GM23338 (cell line): ENCODE data around the gene IFT74. TPM values are rescaled to one million over a fixed set of nuclear protein-coding genes. Genes with fewer than 3 reads are reported as not detected.

Experiments used
- ATAC-seq: fragments of 200-7000 bp; cut with Tn5 transposase; 3 replicates; pipeline ENCODE4 v1.9.1; 2020
- DNase-seq: peaks from one replicate; pipeline ENCODE4 v3.0.0-alpha.2; 2015; ENCODE audit warnings: low spot score
- H2AFZ ChIP-seq: fragments of 200-600 bp; sonication (generic); 2 replicates; pipeline ENCODE4 v1.8.0; 2016; ENCODE audit warnings: antibody characterized with exemption, mild to moderate bottlenecking, moderate library complexity
- H3F3A ChIP-seq: fragments of 200-600 bp; sonication (generic); replicated peaks from 2 replicates; pipeline ENCODE4 v1.8.0; 2017; ENCODE audit warnings: antibody characterized with exemption, mixed run types, low read depth
- H3K27ac ChIP-seq: fragments of 200-600 bp; sonication (generic); 2 replicates; pipeline ENCODE4 v1.6.1; 2016; ENCODE audit warnings: low read depth
- H3K27me3 ChIP-seq: fragments of 200-600 bp; sonication (generic); 2 replicates; pipeline ENCODE4 v1.8.0; 2016; ENCODE audit warnings: mild to moderate bottlenecking, mixed run types, moderate library complexity; ENCODE audit not compliant: insufficient read depth
- H3K36me3 ChIP-seq: fragments of 200-600 bp; sonication (generic); 2 replicates; pipeline ENCODE4 v1.8.0; 2016; ENCODE audit warnings: mild to moderate bottlenecking; ENCODE audit not compliant: insufficient read depth
- H3K4me1 ChIP-seq: fragments of 200-600 bp; sonication (generic); 2 replicates; pipeline ENCODE4 v1.8.0; 2016; ENCODE audit warnings: mild to moderate bottlenecking, moderate library complexity; ENCODE audit not compliant: insufficient read depth
- H3K4me2 ChIP-seq: fragments of 200-600 bp; sonication (generic); 2 replicates; pipeline ENCODE4 v1.7.1; 2017; ENCODE audit warnings: mixed run types
- H3K4me3 ChIP-seq: fragments of 200-600 bp; sonication (generic); 2 replicates; pipeline ENCODE4 v1.6.1; 2016; ENCODE audit warnings: mixed run types
- H3K79me2 ChIP-seq: fragments of 200-600 bp; sonication (generic); replicated peaks from 2 replicates; pipeline ENCODE4 v1.8.0; 2017; ENCODE audit warnings: mild to moderate bottlenecking; ENCODE audit not compliant: insufficient read depth
- H3K9me2 ChIP-seq: fragments of 200-600 bp; sonication (generic); 2 replicates; pipeline ENCODE4 v1.8.0; 2017; ENCODE audit not compliant: insufficient read depth
- H4K20me1 ChIP-seq: fragments of 200-600 bp; sonication (generic); replicated peaks from 2 replicates; pipeline ENCODE4 v1.8.0; 2017; ENCODE audit warnings: mild to moderate bottlenecking; ENCODE audit not compliant: insufficient read depth
- H3K27ac Mint-ChIP-seq: 2 replicates; pipeline ENCODE4 v1.8.0; 2020; ENCODE audit warnings: inconsistent platforms, mild to moderate bottlenecking, moderate library complexity, mixed read lengths
- H3K27me3 Mint-ChIP-seq: 3 replicates; pipeline ENCODE4 v1.8.0; 2022; ENCODE audit warnings: low read depth, mild to moderate bottlenecking, moderate library complexity, mixed read lengths, inconsistent platforms; ENCODE audit not compliant: insufficient read depth, poor library complexity
- H3K36me3 Mint-ChIP-seq: 3 replicates; pipeline ENCODE4 v1.8.0; 2021; ENCODE audit warnings: low read depth, mild to moderate bottlenecking, inconsistent platforms, moderate library complexity, mixed read lengths
- H3K4me1 Mint-ChIP-seq: 3 replicates; pipeline ENCODE4 v1.8.0; 2020; ENCODE audit warnings: mild to moderate bottlenecking, inconsistent platforms, mixed read lengths
- H3K4me3 Mint-ChIP-seq: 3 replicates; pipeline ENCODE4 v1.8.0; 2021; ENCODE audit warnings: moderate library complexity, mild to moderate bottlenecking, inconsistent platforms, mixed read lengths
- H3K9me3 Mint-ChIP-seq: 3 replicates; pipeline ENCODE4 v1.8.0; 2020; ENCODE audit warnings: moderate library complexity, mild to moderate bottlenecking, inconsistent platforms, mixed read lengths
- REST ChIP-seq: IDR thresholded peaks from one replicate; pipeline ENCODE4 v1.6.1; 2018; ENCODE audit warnings: antibody characterized with exemption; ENCODE audit not compliant: unreplicated experiment
- STAT1 ChIP-seq: IDR thresholded peaks from one replicate; pipeline ENCODE4 v1.6.1; 2016; ENCODE audit warnings: antibody characterized with exemption; ENCODE audit not compliant: unreplicated experiment
- ZNF114 ChIP-seq: fragments of 250-450 bp; sonication (Bioruptor Pico); IDR thresholded peaks from 2 replicates; pipeline ENCODE4 v1.5.0; 2020; ENCODE audit warnings: mild to moderate bottlenecking, moderate library complexity
- ZNF462 ChIP-seq: fragments of 250-450 bp; sonication (Bioruptor Pico); IDR thresholded peaks from 2 replicates; pipeline ENCODE4 v1.5.0; 2020; ENCODE audit warnings: mild to moderate bottlenecking, moderate library complexity
- polyA plus RNA-seq: library from polyadenylated mRNA; unstranded; fragments of >200 nt; fragmentation: Nextera tagmentation; extraction: Ambion mirVana; gene quantifications from 2 replicates; pipeline ENCODE4 v1.2.1, GENCODE V29; 2016
- total RNA-seq: library from RNA; depleted of rRNA; stranded (reverse); fragments of >200 nt; shearing (Covaris generic); gene quantifications from 2 replicates; pipeline ENCODE4 v1.2.3, GENCODE V29; 2014

IFT74 gene
- total and polyA plus RNA-seq, 2 experiments from 2014 or later = 14.6 to 30.0 TPM

GRCh38 chr9:27054841-27055240 lies 98.6 kb downstream of the IFT74 start (continued):
- TF ChIP-seq REST (no peak), STAT1 (no peak), ZNF114 (no peak)

- Mint-ChIP-seq H3K27me3 (no peaks in the 10 kb centered on the region), H3K4me3 (no peak overlapping the region), H3K36me3 (no peaks in the 10 kb centered on the region), H3K9me3 (no peaks in the 10 kb centered on the region), H3K27ac (no peak overlapping the region), H3K4me1 (no peaks in the 10 kb centered on the region)
- no peak overlapping the region for H3K27ac ChIP-seq
- H3K4me2 ChIP-seq = no peak overlapping the region
- TF ChIP-seq STAT1 (no peak), ZNF462 (CRISPR knock-in tag) (no peak)
- no peaks in the 10 kb centered on the region for H4K20me1 ChIP-seq
- no peaks in the 10 kb centered on the region for H3K36me3 ChIP-seq
- ATAC-seq (no peak), DNase-seq (no peak)
- H2AFZ ChIP-seq = no peak overlapping the region
- no peaks in the 10 kb centered on the region for H3F3A ChIP-seq
- H3K79me2 ChIP-seq = no peaks in the 10 kb centered on the region
- H3K4me1 ChIP-seq = no peaks in the 10 kb centered on the region
- no peaks in the 10 kb centered on the region for H3K9me2 ChIP-seq
- no peak overlapping the region for H3K4me3 ChIP-seq
- H3K27me3 ChIP-seq = no peaks in the 10 kb centered on the region
Measured at GRCh38 chr9:27059412-27059811, 103.2 kb downstream of the IFT74 start.
